ENCODE data around the gene RYR3.

Gene RYR3

DNA sequence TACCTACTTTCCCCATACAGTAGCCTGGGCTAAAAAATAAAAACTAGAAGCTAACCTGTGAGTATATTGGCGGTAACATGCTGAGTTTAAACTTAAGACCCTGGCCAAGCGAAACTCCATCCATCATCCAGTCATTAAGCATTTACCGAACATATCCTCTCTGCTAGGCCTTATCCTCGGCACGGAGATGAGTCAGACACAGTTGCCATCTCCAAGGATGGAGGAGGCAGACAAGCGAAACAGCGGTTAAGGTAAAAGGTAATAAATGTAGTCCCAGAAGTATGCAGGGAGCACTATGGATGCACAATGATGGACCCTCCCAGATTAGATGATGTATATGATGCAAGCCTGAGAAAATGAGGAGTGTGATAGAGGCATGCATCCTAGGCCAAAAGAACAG is 143.6 kb downstream of the RYR3 start:
- no peak for DNase-seq

DNA sequence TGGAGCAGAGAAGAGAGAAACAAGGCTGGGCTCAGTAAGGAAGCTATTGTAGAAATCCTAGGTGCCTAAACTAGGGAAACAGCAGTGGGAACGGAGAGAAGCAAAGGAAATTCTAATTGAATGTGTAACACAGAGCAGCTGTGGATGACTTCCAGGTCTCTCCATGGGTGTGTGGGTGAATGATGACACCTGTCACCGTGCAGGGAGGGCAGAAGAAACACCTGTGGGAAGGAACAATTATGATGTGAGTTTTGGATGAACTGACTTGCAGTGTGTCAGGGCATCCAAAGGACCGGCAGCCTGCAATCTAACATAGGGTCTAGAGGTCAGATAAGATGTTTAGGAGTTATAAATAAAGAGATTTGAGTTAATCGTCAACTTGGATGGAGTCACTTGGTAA is 144.2 kb downstream of the RYR3 start:
- no peak for DNase-seq

DNA sequence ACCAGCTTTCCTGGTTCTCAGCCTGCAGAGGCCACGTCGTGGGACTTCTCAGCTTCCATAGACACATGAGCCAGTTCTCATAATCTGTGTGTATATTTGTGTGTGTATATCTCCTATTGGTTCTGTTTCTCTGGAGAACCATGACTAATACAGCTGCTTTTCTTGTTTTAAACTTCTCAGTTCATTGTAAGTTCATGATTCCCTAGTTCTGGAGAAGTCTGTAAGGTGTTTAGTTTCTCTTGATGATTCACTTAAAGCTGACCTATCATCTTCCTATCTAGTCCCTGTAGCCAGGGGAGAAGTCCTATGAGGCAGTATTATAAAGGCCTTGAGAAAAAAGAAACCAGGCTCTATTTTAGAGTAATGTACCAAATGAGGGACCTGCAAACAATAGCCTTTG is 147.7 kb downstream of the RYR3 start:
- DNase-seq, result no peak

DNA sequence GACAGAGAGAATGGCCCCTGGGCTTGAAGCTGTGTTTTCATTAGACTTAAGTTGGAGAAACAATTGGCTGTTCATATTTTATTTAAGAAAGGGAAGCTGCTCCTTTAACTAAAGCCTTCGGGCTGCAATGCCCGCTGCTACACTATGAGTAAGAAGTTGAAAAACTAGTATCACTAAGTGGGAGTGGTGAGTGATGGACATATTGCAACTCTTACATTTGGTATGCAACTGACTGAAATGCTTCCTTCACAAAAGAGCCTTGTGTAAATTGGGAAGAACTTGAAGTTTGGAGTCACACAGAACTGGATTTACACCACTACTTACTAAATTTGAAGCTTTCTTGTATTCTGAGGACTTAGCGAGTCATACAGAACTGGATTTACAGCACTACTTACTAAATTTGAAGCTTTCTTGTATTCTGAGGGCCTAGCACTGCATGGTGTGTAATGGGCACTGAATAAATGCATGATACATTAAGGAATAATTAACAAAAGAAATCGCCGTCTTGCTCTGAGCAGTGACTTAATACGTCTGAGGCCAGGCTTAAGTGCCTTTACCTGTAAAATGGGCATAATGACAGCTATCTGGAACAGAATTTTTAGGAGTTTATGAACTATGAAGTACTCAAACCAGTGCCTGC is 149.5 kb downstream of the RYR3 start:
- DNase-seq, result no peak

DNA sequence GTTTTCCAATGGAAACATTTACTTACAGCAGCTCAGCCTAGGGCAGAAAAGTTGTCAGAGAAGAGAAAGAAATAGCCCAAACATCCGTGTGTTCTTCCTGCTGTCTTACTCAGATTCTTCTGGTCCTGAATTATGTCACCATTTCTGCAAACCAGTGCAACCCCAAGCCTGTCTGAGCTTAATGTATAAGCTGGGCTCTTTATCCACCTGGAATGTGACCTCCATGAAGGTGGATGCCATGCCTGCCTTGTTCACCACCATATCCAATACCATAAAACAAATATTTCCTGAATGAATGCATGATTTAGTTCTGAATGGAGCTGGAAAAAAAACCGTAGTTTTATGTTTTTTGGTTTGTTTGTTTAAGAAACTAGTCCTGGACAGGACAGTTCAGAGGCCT is 150.9 kb downstream of the RYR3 start:
- DNase-seq, result no peak

DNA sequence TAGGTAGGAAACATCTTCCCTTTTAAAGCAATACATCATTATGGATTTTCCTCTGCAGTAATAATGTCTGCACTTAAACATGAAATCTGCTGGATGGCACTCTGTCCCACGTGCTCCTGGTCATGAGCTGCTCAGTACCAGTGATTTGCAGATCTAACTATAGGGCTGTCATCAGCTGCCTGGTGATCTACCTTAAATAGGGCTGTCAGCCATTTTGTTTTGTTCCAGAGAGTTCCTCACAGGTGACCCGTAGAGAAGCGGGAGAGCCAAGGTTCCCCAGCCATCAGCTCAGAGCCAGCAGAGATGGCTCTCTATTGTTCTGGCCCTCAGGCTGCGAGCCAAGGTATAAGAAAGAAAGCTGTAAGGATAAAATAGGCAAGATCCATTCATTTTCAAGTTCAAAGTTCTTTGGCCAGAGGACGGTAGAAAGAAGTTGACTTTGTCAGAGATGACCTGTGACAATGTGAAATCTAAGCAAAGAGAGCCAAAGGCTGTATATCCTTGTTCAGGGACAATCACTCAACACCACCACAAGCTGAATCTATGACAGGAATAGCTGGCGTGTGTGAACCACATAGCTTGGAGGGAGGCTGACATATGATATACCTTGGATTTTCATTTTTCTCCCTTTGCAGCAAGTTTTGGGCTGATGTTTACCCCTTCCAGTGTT is 156.5 kb downstream of the RYR3 start:
- DNase-seq, result no peak

DNA sequence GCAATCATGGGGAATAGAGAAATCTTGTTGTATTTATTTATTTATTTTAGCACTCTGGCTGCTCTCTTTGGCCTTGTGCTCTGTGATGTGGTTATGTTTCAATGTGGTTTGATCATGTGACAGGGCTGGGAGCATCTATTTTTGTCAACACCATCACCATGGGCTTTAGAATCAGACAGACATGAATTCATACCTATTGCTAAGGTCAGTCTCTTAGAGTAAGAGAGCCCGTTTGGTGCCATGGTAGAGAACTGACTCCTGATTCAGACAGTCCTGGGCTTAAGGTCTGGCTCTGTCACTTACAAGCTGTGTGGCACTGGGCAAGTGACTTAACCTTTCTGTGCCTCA is 157.0 kb downstream of the RYR3 start:
- DNase-seq, result no peak

DNA sequence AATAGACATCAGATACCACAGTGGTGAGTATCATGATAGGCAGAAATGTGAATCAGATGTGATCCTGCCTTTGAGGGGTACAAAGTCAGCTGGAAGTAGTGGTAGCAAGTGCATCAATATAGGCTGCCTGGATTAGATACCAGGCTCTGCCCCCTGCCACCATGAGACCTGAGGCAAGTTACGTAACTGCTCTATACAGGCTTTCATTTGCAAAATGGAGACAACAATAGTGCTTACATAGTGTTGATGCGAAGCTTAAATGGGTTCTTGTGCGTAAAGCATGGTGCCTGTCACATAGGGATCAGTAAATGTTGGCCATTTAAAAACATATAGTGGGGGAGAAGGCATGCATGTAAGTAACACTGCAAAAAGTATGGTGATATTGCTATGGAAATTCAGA is 158.0 kb downstream of the RYR3 start:
- DNase-seq, result no peak

DNA sequence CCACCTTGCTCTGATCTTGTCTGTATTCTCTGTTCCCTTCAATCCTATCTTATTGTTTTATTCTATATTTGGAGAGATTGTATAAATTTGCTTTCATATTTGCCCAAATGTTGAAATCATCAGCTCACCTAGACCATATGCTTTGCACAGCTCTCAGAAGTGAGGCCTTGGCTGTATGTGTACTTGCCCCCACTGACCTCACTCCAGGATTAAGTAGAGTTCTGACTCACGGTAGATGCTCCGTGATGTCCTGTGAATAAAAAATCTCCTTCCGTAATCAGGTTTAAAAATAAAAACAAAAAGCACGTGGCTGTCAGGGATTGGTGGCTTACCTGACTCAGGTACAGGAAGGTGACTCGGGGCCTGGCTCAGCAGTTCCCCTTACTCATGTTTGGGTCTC is 162.2 kb downstream of the RYR3 start:
- DNase-seq, result no peak

DNA sequence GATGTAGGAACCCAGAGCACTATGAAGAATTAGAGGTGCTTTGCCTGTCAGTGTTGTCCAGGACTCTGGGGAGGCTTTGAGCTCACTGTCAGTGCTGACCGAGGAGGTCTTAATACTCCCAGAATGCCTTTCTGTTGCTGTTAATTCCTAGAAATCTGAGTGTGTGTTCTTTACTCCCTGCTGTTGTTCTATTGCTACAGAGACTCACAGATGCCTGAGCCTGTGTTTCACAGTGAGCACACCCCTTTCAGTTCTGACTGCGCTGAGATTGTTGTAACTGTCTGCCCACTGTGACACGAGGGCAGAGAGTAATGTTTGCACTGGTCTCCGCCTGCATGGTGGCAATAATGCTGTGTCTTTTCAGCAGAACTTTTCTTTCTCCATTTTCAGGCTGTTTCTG is 162.9 kb downstream of the RYR3 start:
- DNase-seq, result no peak

DNA sequence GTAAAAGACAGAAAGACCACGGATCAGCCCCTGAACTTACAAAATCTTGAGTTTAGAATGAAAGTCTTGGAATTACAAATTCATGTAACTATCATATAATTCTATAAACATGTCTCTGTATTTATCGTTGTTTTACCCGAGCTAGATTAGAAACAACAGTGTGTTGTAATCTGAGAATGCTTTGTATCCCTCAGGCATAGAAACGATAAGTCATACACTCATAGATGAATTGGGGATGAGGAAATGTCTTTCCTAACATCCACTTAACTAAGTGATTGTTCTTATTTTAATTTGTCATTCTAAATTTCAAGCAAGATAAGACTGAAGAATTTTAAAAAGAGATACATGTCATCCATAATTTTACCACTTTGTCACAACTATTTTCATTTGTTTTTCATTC is 165.3 kb downstream of the RYR3 start:
- no peak for DNase-seq

DNA sequence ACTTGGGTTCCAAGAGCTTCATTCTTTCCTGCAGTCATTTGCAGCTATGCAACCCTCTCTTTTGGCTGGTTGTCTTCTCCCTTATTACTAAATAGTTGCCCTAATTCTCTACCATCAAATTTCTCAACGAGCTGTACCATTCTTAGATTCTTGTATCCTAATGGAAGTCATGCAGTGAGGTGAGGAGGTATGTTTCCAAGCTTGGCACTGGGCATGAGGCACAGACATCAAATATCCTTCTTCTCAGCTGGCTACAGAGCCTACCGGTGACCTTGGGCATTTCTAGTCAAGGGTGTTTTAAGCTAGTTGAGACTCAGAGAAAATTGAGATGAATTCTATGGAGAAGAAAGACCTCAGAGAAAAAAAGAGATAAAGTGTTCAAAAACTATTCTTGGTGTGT is 166.1 kb downstream of the RYR3 start:
- no peak for DNase-seq

DNA sequence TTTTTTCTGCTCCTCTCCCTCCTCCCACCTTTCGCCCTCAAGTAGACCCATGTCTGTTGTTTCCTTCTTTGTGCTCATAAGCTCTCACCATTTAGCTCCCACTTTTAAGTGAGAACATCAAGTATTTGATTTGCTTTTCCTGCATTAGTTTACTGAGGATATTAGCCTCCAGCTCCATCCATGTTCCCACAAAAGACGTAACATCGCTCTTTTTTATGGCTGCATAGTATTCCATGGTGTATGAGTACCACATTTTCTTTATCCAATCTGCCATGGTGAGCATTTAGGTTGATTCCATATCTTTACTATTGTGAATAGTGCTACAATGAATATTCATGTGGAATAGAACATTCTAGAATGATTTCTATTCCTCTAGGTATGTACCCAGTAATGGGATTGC is 178.6 kb downstream of the RYR3 start:
- DNase-seq, result no peak

DNA sequence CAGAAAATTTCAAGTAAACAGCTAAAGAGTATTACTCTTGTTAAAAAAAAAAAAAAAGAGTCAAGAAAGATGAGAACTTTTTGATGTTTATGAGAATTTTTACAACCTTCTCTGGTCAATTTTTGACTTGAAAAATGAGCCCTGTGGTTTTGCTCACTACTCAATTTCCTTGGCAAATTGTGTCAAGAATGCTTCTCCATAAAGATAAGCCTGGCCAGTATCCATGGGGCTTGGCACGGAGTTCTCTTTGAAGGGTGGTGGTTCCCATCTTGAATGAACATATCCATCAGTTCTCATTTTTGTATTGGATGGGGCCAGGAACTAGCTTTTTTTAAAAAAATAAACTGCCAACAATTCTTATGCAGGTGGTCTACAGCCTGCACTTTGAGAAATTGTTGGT is 179.9 kb downstream of the RYR3 start:
- no peak for DNase-seq

DNA sequence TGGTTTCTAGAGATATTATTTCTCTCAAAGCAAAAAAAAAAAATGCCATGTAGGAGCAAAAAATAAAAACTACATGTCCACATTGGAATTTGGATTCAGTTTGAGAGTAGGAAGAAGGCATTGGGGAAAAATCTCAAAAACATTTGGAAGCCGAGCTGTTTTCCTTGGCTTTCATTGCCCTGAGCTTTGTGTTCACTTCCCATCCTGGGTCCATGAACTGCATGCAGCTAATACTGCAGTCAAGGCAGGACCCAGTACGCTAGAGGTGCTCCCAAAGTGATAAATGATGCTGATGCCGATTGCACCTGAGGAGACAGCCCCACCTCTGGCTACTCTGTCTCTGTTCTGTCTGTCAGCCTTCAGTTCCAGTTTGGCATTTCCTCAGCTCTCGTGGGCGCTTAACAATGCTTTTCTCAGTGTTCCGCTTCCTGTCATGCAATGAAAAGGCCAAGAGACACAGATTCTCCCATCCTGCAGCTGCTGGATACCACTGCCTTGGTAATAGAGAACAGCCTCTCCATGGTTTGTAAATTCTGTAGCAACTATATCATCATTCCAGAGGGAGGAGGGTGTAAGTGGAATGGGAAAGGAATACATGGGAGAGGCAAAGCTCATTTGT is 181.8 kb downstream of the RYR3 start:
- no peak for DNase-seq

DNA sequence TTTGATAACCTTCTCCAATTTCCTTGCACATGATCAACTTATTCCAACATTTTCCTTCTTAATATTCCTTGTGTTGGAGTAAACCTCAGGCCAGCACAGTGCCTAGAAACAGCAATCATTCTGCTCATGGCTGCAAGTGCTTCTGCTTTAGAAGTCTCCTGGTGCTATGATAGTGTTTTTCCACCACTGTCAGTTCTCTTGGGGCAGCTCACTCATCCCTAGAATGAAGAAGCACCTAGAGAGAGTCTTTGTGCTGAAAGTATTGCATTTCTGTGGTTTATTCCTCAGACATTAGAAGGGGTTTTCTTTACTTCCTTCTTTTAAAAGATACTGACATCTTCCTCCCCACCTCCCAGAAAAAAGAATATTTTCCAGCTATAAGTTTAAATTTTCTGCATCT is 183.5 kb downstream of the RYR3 start:
- no peak for DNase-seq

DNA sequence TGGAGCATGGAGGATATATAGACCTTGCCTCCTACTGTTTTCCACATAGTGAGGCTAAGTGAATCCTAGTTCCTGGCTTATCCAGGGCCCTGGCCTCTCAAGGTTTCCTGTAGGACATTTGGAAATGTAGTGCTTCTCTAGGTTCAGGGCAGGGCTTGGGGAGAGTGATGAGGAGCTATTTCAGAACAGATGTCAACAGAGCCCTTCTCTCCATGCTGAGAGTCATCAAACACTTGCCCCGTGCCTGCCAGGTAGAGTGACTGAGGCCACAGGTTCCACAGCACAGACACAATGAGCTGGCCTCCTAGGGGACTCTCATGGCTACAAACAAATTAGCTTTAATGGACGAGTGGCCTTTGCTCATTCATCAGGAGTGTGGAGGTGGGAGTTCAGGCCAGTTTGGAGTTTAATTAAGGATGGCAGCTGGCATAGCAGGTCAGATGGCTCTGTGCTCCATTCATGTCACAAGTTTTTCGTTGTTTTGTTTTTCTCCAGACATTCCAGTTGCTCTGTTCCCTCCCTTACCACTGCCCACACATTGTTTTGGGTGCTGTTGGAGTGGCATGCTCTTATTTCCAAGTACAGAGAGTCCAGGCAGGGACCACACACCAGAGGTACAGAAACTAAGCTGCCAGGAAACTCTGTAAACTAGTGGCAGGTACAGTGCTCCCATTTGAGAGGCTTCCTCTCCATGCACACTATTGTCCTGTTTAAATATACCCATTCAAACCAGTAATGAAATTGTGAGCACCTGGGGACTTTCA is 189.8 kb downstream of the RYR3 start:
- no peak for DNase-seq

DNA sequence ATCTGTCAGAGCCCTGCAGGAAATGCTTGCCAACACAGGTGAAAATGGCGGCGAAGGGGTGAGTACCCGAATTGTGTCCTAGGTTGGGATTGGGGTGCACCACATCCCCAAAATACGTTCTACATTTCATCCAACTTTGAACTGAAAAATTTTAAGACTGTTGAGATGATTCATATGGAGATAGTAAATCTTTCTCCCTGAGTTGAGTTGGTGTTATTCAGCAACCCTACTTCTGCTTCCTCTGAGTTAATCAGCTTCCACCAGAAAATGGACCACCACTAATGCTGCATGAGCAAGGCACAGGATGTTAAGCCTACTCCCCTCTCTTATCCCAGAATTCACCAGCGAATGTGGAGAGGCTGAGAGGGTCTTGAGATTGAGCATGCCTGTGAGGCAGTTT is 192.9 kb downstream of the RYR3 start:
- DNase-seq, result no peak

DNA sequence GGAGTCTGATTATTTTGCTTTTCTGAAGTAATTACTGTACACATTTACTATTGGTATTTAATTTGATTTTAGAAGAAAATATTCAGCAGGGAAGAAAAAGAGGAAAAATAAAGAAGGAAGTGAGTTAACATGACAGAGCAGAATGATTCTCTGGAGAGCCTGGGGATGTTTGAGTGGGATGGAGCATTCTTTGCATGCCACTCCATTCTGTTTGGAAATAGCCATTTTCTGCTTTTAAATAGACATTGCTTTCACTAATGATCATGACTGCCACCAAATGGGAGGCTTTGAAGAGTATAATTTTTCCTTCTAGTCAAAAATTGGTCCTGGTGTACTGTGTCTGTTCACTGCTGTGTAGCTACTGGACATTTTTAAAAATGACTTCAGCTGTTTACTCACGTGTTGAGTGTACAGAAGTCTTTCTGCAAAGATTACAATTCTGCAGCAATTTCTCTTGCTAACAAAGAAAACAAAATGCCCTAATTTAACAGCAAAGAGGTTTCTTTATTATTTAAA is 196.1 kb downstream of the RYR3 start:
- DNase-seq, result no peak

DNA sequence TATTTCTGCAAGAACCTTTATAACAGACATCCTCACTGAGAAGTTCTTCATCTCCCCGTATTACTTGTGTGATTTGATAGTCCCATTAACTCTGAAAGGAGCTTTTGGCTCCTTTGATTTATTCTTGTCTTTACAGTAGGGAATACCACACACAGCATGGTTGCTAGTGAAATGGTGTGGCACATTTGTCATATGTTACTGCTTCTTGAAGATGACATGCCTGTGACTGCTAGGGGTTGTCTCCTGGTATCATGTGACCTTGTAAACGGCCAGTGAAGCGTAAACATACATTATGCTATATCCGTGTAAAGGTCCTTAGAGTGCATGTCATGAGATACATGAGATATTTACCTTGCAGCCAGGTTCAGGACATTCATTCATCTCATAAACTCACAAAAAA is 197.9 kb downstream of the RYR3 start:
- DNase-seq, result no peak

DNA sequence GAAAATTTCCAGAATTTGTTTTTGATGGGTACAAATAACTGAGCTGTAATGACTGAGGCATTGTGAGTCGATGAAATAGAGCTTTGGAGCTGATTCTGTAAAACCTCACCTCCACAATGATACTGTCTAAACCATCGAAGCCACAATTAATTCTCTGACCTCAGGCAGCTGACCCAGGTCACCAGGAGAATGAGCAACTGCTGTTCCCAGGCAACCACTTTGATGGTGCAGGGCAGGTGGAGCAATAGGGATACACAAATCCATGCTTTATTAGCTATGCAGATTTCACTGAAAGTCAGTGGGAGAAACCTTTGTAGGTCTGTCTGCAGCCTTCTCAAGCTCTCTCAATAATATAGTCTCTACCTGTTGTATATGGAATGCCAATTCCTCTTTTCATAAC is 204.4 kb downstream of the RYR3 start:
- DNase-seq, result no peak

DNA sequence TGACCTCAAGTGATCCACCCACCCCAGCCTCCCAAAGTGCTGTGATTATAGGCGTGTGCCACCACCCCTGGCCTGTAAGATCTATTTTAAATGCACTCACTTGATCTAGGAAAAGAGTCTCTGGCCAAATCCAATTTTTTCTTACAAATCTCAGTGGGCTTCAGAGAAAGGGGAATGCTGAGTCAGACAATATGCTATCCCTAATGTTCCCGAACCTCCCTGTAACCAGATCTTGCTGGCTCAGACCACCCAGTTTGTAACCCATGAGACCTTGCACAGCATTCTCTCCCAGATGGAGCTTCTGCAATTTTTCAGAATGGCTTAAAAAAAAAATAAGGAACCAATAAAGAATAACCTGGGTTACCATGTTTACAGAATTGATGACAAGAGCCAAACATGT is 205.8 kb downstream of the RYR3 start:
- DNase-seq, result no peak

DNA sequence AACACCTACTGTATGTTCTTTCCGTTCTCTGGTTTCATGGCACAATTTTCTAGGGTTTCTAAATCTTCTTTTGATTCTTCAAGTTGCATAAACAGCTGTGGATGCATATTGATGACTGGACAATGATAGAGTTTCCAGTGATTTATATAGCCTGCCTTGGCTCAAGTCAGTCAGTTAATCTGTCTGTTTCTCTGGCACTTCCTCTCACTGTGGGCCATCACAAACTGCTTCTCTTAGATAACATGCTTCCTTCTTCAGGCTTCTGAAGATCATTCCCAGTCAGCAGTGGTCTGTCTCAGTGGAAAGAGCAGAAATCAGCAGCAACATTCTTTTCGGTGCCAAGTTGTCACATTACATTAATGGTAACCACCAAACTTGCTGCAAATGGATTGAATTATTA is 207.2 kb downstream of the RYR3 start:
- no peak for DNase-seq

DNA sequence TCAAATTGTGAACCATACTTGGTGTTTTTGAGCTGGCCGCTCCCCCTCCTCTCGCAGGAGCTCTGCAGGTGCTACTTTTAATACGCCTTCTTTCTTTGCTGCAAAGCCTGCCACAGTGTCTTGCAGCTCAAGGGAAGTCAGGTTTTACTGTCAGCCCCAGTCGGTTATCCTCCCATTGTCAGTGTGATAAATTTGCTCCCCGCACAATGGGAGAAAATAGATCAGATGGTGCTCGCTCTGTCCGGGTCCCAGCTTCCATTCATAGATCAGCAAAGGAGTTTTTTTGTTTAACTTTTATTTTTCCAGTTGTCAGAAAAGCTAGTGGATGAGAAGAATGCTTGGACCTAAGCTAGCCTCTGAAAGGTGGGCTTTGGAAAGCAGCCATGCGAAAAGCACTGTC is 207.7 kb downstream of the RYR3 start:
- no peak for DNase-seq

Measured in bone marrow (tissue), 2 donors.